SK-N-SH (cell line): ENCODE results near the gene FAM3B. TPM values are rescaled to one million over a fixed set of nuclear protein-coding genes. Genes with fewer than 3 reads are reported as not detected.
"Not testable (repeated sequence)": the region's sequence is repeated elsewhere in the genome, so short reads cannot be mapped to it uniquely, and the experiment has no call there.

Source experiments
- CTCF ChIA-PET: fragments of 300-600, 350-600 bp; formaldehyde crosslinking; extraction: SDS; loops from one replicate; lab custom pipeline; 2021; lab: Yijun Ruan, JAX
- POLR2A ChIA-PET: fragments of 350-600 bp; sonication (Branson Sonifier 250); formaldehyde crosslinking; extraction: SDS; loops from one replicate; lab custom pipeline; 2020; ENCODE audit warnings: antibody characterized with exemption, inconsistent platforms; lab: Yijun Ruan, JAX
- DNase-seq: peaks from one replicate; pipeline ENCODE4 v3.0.0; 2012
- H2AFZ ChIP-seq: fragments of 200-600 bp; sonication (generic); 2 replicates; pipeline ENCODE4 v1.8.1; 2016; ENCODE audit warnings: antibody characterized with exemption, mild to moderate bottlenecking, low read depth
- H3F3A ChIP-seq: fragments of 200-600 bp; sonication (generic); replicated peaks from 2 replicates; pipeline ENCODE3; 2016; ENCODE audit warnings: antibody characterized with exemption, mild to moderate bottlenecking; ENCODE audit not compliant: insufficient read depth
- H3K27ac ChIP-seq, 2 experiments: fragments of 200-500 bp in 1 of 2; fragments of 200-600 bp in 1 of 2; sonication (Bioruptor generic) in 1 of 2; sonication (generic), shearing (Covaris generic) in 1 of 2; 2 replicates each; pipeline versions ENCODE4 v1.5.1 to v1.6.1; 2014 to 2016; ENCODE audit warnings: low read depth in 2 of 2, inconsistent platforms in 1 of 2, low read length in 1 of 2, mild to moderate bottlenecking in 1 of 2, mixed read lengths in 1 of 2
- H3K27me3 ChIP-seq: fragments of 200-600 bp; sonication (generic), shearing (Covaris generic); 2 replicates; pipeline ENCODE4 v1.6.1; 2016; ENCODE audit warnings: mixed run types; ENCODE audit not compliant: insufficient read depth
- H3K36me3 ChIP-seq, 2 experiments: fragments of 200-500 bp in 1 of 2; fragments of 200-600 bp in 1 of 2; sonication (Bioruptor generic) in 1 of 2; sonication (generic) in 1 of 2; replicated peaks in 1 of 2; 2 replicates each; pipeline versions ENCODE3 to v1.5.1; 2014 to 2016; ENCODE audit warnings: low read length in 1 of 2, mild to moderate bottlenecking in 1 of 2; ENCODE audit not compliant: insufficient read depth in 2 of 2, control insufficient read depth in 1 of 2
- H3K4me1 ChIP-seq, 2 experiments: fragments of 200-500 bp in 1 of 2; fragments of 200-600 bp in 1 of 2; sonication (Bioruptor generic) in 1 of 2; sonication (generic), shearing (Covaris generic) in 1 of 2; 2 replicates each; pipeline versions ENCODE4 v1.5.1 to v1.6.1; 2014 to 2016; ENCODE audit warnings: low read depth in 1 of 2, low read length in 1 of 2, mixed run types in 1 of 2; ENCODE audit not compliant: insufficient read depth in 2 of 2, control insufficient read depth in 1 of 2
- H3K4me2 ChIP-seq: fragments of 200-600 bp; sonication (generic), shearing (Covaris generic); 2 replicates; pipeline ENCODE4 v1.6.1; 2017; ENCODE audit warnings: mixed run types
- H3K4me3 ChIP-seq, 2 experiments: fragments of 200-500 bp in 1 of 2; fragments of 200-600 bp in 1 of 2; sonication (Bioruptor generic) in 1 of 2; sonication (generic), shearing (Covaris generic) in 1 of 2; 2 replicates each; pipeline versions ENCODE4 v1.5.1 to v1.8.1; 2014 to 2016; ENCODE audit warnings: low read depth in 2 of 2, inconsistent platforms in 1 of 2, low read length in 1 of 2, mild to moderate bottlenecking in 1 of 2, mixed read lengths in 1 of 2, moderate library complexity in 1 of 2
- H3K79me2 ChIP-seq: fragments of 200-600 bp; sonication (generic); 2 replicates; pipeline ENCODE4 v1.8.1; 2017; ENCODE audit warnings: mild to moderate bottlenecking; ENCODE audit not compliant: insufficient read depth
- H3K9ac ChIP-seq: fragments of 200-600 bp; sonication (generic); 2 replicates; pipeline ENCODE4 v1.6.1; 2017; ENCODE audit warnings: mixed run types
- H3K9me2 ChIP-seq: fragments of 200-600 bp; sonication (generic); 2 replicates; pipeline ENCODE4 v1.6.1; 2017; ENCODE audit warnings: mixed run types
- H3K9me3 ChIP-seq: fragments of 200-600 bp; sonication (generic); 2 replicates; pipeline ENCODE4 v1.6.1; 2017; ENCODE audit warnings: mixed run types, mild to moderate bottlenecking, moderate library complexity
- H4K20me1 ChIP-seq: fragments of 200-600 bp; sonication (generic); 2 replicates; pipeline ENCODE4 v1.6.1; 2017; ENCODE audit warnings: mild to moderate bottlenecking, mixed run types; ENCODE audit not compliant: insufficient read depth
- CHD2 ChIP-seq: fragments of 150-350 bp; IDR thresholded peaks from 2 replicates; pipeline ENCODE4 v1.6.1; 2018; ENCODE audit warnings: low read length; ENCODE audit not compliant: partially characterized antibody
- EP300 ChIP-seq, 2 experiments: IDR thresholded peaks; 2 replicates each; pipeline versions ENCODE4 v1.4.0 to v1.6.1; 2012; ENCODE audit warnings: borderline replicate concordance in 1 of 2, low read depth in 1 of 2, low read length in 1 of 2
- FOSL2 ChIP-seq: IDR thresholded peaks from 2 replicates; pipeline ENCODE4 v1.4.0; 2012; ENCODE audit warnings: low read depth, mild to moderate bottlenecking, moderate library complexity, borderline replicate concordance
- FOXJ3 ChIP-seq: sonication (generic); formaldehyde crosslinking; IDR thresholded peaks from 2 replicates; pipeline ENCODE4 v1.5.1; 2020; ENCODE audit warnings: mild to moderate bottlenecking, missing genetic modification reagents
- GABPA ChIP-seq: IDR thresholded peaks from 2 replicates; pipeline ENCODE4 v1.4.0; 2012; ENCODE audit warnings: low read depth, mild to moderate bottlenecking
- MEF2A ChIP-seq: IDR thresholded peaks from 2 replicates; pipeline ENCODE4 v1.4.0; 2012; ENCODE audit warnings: low read depth, borderline replicate concordance
- NRF1 ChIP-seq: IDR thresholded peaks from 2 replicates; pipeline ENCODE4 v1.6.1; 2012; ENCODE audit warnings: low read depth, mild to moderate bottlenecking, low read length
- RCOR1 ChIP-seq: fragments of 150-350 bp; IDR thresholded peaks from 2 replicates; pipeline ENCODE4 v1.6.1; 2017; ENCODE audit warnings: antibody characterized with exemption, low read length
- SIN3A ChIP-seq: IDR thresholded peaks from 2 replicates; pipeline ENCODE4 v1.6.1; 2012; ENCODE audit warnings: low read depth, mild to moderate bottlenecking, low read length, moderate library complexity, borderline replicate concordance
- TAF1 ChIP-seq: IDR thresholded peaks from 2 replicates; pipeline ENCODE4 v1.6.1; 2012; ENCODE audit warnings: low read depth, mild to moderate bottlenecking, low read length, moderate library complexity, borderline replicate concordance
- TEAD4 ChIP-seq: IDR thresholded peaks from 2 replicates; pipeline ENCODE4 v1.4.0; 2012; ENCODE audit warnings: mild to moderate bottlenecking, borderline replicate concordance; ENCODE audit not compliant: insufficient read depth
- YY1 ChIP-seq: IDR thresholded peaks from 2 replicates; pipeline ENCODE4 v1.4.0; 2012; ENCODE audit warnings: low read depth, mild to moderate bottlenecking
- WGBS: methylation state at CpG from one replicate; pipeline ENCODE4 v1.1.6; 2017; ENCODE audit warnings: low lambda C conversion rate; 5-methylcytosine and 5-hydroxymethylcytosine counted together
- polyA plus RNA-seq, 3 experiments: library from polyadenylated mRNA; depleted of rRNA; stranded (reverse); fragments of >200 nt; gene quantifications; 2 replicates each; pipeline ENCODE4 v1.2.3, GENCODE V29; 2012
- TF ChIP-seq, protein P1 (sequence below): IDR thresholded peaks from 2 replicates; pipeline ENCODE4 v1.6.1; 2012; ENCODE audit warnings: mild to moderate bottlenecking, low read depth, low read length, moderate library complexity
- TF ChIP-seq, protein P2 (sequence below): fragments of 150-350 bp; IDR thresholded peaks from 2 replicates; pipeline ENCODE4 v1.6.1; 2016; ENCODE audit warnings: mild to moderate bottlenecking, low read depth, low read length
- TF ChIP-seq, protein P3 (sequence below): IDR thresholded peaks from 2 replicates; pipeline ENCODE4 v1.4.0; 2012; ENCODE audit warnings: low read depth, borderline replicate concordance

Gene FAM3B
- polyA plus RNA-seq, 1 of the 3 experiments (the other 2 are of a cell fraction): not detected

DNA sequence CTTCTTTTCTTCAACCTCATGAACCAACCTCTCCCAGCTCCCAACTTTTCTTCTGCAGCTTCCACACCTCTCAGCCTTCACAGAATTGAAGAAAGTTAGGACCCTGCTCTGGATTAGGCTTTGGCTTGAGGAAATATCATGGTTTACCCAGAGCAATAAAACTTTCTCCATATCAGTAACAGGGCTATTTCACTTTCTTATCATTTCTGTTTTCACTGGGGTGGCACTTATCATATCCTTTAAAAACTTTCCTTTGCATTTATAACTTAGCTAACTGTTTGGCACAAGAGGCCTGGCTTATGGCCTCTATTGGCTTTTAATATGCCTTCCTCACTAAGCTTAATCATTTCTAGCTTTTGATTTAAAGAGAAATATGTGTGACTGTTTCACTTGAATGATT, 9.4 kb upstream of the FAM3B start:
- POLR2A ChIA-PET: no interaction called here
- Histone ChIP-seq H4K20me1 (no peaks in the 10 kb centered on the region), H3K36me3 (no peaks in the 10 kb centered on the region), H2AFZ (no peak overlapping the region), H3K4me1 (no peaks in the 10 kb centered on the region), H3F3A (no peaks in the 10 kb centered on the region), H3K27me3 (no peaks in the 10 kb centered on the region), H3K9ac (no peak overlapping the region), H3K27ac (no peak overlapping the region), H3K4me2 (no peak overlapping the region), H3K9me2 (no peaks in the 10 kb centered on the region), H3K9me3 (no peaks in the 10 kb centered on the region), H3K79me2 (no peaks in the 10 kb centered on the region), H3K4me3 (no peak overlapping the region)
- CTCF ChIA-PET: interaction anchor here (0.9 kb wide), 2 partner anchors 10 to 24 kb away, joined by 3 to 4 read pairs; no protein-coding TSS in a partner anchor
- TF ChIP-seq, protein P1, sequence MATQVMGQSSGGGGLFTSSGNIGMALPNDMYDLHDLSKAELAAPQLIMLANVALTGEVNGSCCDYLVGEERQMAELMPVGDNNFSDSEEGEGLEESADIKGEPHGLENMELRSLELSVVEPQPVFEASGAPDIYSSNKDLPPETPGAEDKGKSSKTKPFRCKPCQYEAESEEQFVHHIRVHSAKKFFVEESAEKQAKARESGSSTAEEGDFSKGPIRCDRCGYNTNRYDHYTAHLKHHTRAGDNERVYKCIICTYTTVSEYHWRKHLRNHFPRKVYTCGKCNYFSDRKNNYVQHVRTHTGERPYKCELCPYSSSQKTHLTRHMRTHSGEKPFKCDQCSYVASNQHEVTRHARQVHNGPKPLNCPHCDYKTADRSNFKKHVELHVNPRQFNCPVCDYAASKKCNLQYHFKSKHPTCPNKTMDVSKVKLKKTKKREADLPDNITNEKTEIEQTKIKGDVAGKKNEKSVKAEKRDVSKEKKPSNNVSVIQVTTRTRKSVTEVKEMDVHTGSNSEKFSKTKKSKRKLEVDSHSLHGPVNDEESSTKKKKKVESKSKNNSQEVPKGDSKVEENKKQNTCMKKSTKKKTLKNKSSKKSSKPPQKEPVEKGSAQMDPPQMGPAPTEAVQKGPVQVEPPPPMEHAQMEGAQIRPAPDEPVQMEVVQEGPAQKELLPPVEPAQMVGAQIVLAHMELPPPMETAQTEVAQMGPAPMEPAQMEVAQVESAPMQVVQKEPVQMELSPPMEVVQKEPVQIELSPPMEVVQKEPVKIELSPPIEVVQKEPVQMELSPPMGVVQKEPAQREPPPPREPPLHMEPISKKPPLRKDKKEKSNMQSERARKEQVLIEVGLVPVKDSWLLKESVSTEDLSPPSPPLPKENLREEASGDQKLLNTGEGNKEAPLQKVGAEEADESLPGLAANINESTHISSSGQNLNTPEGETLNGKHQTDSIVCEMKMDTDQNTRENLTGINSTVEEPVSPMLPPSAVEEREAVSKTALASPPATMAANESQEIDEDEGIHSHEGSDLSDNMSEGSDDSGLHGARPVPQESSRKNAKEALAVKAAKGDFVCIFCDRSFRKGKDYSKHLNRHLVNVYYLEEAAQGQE: no peak
- no peak for TF ChIP-seq TAF1
- TF ChIP-seq, protein P2, sequence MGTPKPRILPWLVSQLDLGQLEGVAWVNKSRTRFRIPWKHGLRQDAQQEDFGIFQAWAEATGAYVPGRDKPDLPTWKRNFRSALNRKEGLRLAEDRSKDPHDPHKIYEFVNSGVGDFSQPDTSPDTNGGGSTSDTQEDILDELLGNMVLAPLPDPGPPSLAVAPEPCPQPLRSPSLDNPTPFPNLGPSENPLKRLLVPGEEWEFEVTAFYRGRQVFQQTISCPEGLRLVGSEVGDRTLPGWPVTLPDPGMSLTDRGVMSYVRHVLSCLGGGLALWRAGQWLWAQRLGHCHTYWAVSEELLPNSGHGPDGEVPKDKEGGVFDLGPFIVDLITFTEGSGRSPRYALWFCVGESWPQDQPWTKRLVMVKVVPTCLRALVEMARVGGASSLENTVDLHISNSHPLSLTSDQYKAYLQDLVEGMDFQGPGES: no peak
- TF ChIP-seq, protein P3, sequence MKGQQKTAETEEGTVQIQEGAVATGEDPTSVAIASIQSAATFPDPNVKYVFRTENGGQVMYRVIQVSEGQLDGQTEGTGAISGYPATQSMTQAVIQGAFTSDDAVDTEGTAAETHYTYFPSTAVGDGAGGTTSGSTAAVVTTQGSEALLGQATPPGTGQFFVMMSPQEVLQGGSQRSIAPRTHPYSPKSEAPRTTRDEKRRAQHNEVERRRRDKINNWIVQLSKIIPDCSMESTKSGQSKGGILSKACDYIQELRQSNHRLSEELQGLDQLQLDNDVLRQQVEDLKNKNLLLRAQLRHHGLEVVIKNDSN: no peak
- TF ChIP-seq NRF1: no peak
- no peak for TF ChIP-seq MEF2A
- TF ChIP-seq FOSL2: no peak
- no peak for TF ChIP-seq RCOR1
- no peak for TF ChIP-seq GABPA
- no peak for TF ChIP-seq YY1
- no peak for TF ChIP-seq SIN3A
- TF ChIP-seq EP300 (IDR thresholded peaks at IDR 0.05; ENCODE audit: borderline replicate concordance in 1 of 2, low read depth in 1 of 2, low read length in 1 of 2): no peak
- no peak for TF ChIP-seq TEAD4
- TF ChIP-seq FOXJ3: no peak
- TF ChIP-seq CHD2: no peak
- no peak for DNase-seq

DNA sequence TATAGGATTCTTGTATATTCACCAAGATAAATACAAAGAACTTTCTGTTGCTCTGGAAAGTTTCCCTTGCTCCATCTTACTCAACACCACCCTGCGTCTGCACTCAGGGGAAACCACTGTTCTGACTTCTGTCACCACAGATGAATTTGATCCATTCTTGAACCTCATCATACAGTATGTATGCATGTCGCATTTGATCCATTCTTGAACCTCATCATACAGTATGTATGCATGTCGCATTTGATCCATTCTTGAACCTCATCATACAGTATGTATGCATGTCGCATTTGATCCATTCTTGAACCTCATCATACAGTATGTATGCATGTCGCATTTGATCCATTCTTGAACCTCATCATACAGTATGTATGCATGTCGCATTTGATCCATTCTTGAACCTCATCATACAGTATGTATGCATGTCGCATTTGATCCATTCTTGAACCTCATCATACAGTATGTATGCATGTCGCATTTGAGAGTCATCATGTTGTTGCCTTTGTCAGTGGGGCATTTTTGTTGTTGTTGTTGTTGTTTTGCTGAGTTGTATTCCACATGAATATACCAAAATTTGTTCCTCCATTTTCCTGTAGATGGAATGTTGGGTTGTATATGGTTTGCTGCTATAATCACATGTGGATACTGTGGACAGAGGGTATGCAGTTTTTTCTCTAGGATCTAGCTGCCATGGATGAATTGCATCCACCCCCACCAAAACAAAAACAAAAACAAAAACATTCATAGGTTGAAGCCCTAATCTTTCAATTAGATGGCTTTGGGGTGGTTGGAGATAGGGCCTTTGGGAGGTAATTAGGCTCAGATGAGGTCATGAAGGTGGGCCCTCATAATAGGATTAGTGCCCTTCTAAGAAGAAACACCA, 3.1 kb upstream of the FAM3B start:
- H3K4me1 ChIP-seq, H3K9ac ChIP-seq, CTCF ChIA-PET, H3K4me2 ChIP-seq, POLR2A ChIA-PET, H3K27ac ChIP-seq, H3K9me3 ChIP-seq, H4K20me1 ChIP-seq, H3K4me3 ChIP-seq, H3F3A ChIP-seq, H3K79me2 ChIP-seq, H3K36me3 ChIP-seq, DNase-seq, H3K9me2 ChIP-seq, H2AFZ ChIP-seq: not testable (repeated sequence)
- 54% methylated on average over 6 of the region's 8 CpGs for WGBS
- H3K27me3 ChIP-seq: peaks cover 12% of the 10 kb centered on the region; the same call in 1 of the 2 replicates
